ENCODE measurements around the gene KCNH2. TPM values are rescaled to one million over a fixed set of nuclear protein-coding genes. Genes with fewer than 3 reads are reported as not detected.

Gene KCNH2
- total RNA-seq, 1 experiment from 2014 or later, result 0.22 TPM

GRCh38 chr7:150939466-150939865 is 38.7 kb downstream of the KCNH2 start:
- Histone ChIP-seq H3K9me3 (ENCODE audit: low read length) (no peaks in the 10 kb centered on the region), H3K79me2 (ENCODE audit: low read length) (no peaks in the 10 kb centered on the region), H3K9me2 (replicated peaks; ENCODE audit: insufficient read depth, low read length) (no peaks in the 10 kb centered on the region), H3K9ac (ENCODE audit: low read length) (no peak overlapping the region), H3K27ac (ENCODE audit: low read length) (no peak overlapping the region), H2AFZ (ENCODE audit: low read length) (no peak overlapping the region), H4K20me1 (ENCODE audit: insufficient read depth, low read depth, low read length) (no peaks in the 10 kb centered on the region), H3K36me3 (ENCODE audit: insufficient read depth, low read length) (no peaks in the 10 kb centered on the region), H3K4me2 (ENCODE audit: low read depth, low read length, poor library complexity, severe bottlenecking) (no peak overlapping the region), H3K27me3 (ENCODE audit: low read length) (no peaks in the 10 kb centered on the region), H3K4me1 (ENCODE audit: low read length) (no peaks in the 10 kb centered on the region), H3K4me3 (ENCODE audit: low read length) (no peak overlapping the region)
- DNase-seq, result no peak

DNA sequence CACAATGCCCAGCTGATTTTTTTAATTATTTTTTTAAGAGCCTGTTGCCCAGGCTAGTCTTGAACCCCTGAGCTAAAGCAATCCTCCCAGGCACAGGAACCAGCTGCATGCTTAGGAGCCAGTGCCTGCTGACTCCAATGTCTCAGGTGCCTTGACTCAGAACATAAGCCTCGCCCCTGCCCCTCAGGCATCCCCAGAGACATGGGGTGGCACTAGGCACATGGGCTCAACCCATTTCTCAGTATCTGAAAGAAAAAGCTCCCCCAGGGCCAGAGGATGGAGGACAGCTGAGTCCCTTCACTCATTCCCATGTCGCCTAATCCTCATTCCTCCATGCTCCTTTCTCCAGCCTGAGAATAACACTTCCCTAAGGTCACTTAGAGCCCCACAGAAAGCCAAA is 39.1 kb downstream of the KCNH2 start:
- H3K9me3 ChIP-seq (ENCODE audit: low read length), result no peaks in the 10 kb centered on the region
- no peak overlapping the region for H3K4me3 ChIP-seq (ENCODE audit: low read length)
- no peak overlapping the region for H3K9ac ChIP-seq (ENCODE audit: low read length)
- H3K36me3 ChIP-seq (ENCODE audit: insufficient read depth, low read length), result no peaks in the 10 kb centered on the region
- no peaks in the 10 kb centered on the region for H4K20me1 ChIP-seq (ENCODE audit: insufficient read depth, low read depth, low read length)
- H3K4me2 ChIP-seq (ENCODE audit: low read depth, low read length, poor library complexity, severe bottlenecking), result no peak overlapping the region
- no peaks in the 10 kb centered on the region for H3K79me2 ChIP-seq (ENCODE audit: low read length)
- no peaks in the 10 kb centered on the region for H3K4me1 ChIP-seq (ENCODE audit: low read length)
- H3K27me3 ChIP-seq (ENCODE audit: low read length), result no peaks in the 10 kb centered on the region
- no peak overlapping the region for H3K27ac ChIP-seq (ENCODE audit: low read length)
- DNase-seq, result no peak
- no peak overlapping the region for H2AFZ ChIP-seq (ENCODE audit: low read length)
- H3K9me2 ChIP-seq (replicated peaks; ENCODE audit: insufficient read depth, low read length), result no peaks in the 10 kb centered on the region

DNA sequence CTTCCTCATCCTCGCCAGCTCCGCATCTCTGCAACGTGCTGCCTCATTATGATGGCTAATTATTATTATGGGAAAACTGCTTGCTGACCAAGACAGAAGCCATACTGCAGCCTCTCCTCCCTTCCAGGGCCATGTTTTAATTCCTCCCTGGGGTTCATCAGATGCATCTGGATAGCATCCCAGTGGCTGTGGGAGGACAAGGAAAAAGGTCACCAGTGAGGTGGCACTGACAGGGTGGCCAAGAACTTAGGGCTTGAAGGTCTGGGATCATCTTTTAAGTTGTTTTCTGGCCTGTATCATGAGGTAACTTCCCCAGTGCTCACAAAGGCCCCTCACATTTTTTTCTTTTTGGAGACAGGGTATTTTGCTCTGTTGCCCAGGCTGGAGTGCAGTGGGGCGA is 39.6 kb downstream of the KCNH2 start:
- no peaks in the 10 kb centered on the region for H3K36me3 ChIP-seq (ENCODE audit: insufficient read depth, low read length)
- no peak overlapping the region for H3K4me2 ChIP-seq (ENCODE audit: low read depth, low read length, poor library complexity, severe bottlenecking)
- no peaks in the 10 kb centered on the region for H3K79me2 ChIP-seq (ENCODE audit: low read length)
- H4K20me1 ChIP-seq (ENCODE audit: insufficient read depth, low read depth, low read length), result no peaks in the 10 kb centered on the region
- no peak for DNase-seq
- H3K4me3 ChIP-seq (ENCODE audit: low read length), result no peak overlapping the region
- H3K4me1 ChIP-seq (ENCODE audit: low read length), result no peaks in the 10 kb centered on the region
- H3K9me2 ChIP-seq (replicated peaks; ENCODE audit: insufficient read depth, low read length), result no peaks in the 10 kb centered on the region
- no peaks in the 10 kb centered on the region for H3K9me3 ChIP-seq (ENCODE audit: low read length)
- no peak overlapping the region for H2AFZ ChIP-seq (ENCODE audit: low read length)
- H3K9ac ChIP-seq (ENCODE audit: low read length), result no peak overlapping the region
- H3K27me3 ChIP-seq (ENCODE audit: low read length), result no peaks in the 10 kb centered on the region
- H3K27ac ChIP-seq (ENCODE audit: low read length), result no peak overlapping the region

GRCh38 chr7:150937848-150938561 is 40.1 kb downstream of the KCNH2 start:
- Histone ChIP-seq H3K9ac (ENCODE audit: low read length) (no peak overlapping the region), H4K20me1 (ENCODE audit: insufficient read depth, low read depth, low read length) (no peaks in the 10 kb centered on the region), H3K4me2 (ENCODE audit: low read depth, low read length, poor library complexity, severe bottlenecking) (no peak overlapping the region), H3K27me3 (ENCODE audit: low read length) (no peaks in the 10 kb centered on the region), H3K27ac (ENCODE audit: low read length) (no peak overlapping the region), H3K4me3 (ENCODE audit: low read length) (no peak overlapping the region), H2AFZ (ENCODE audit: low read length) (no peak overlapping the region), H3K79me2 (ENCODE audit: low read length) (no peaks in the 10 kb centered on the region), H3K4me1 (ENCODE audit: low read length) (no peaks in the 10 kb centered on the region), H3K36me3 (ENCODE audit: insufficient read depth, low read length) (no peaks in the 10 kb centered on the region), H3K9me3 (ENCODE audit: low read length) (no peaks in the 10 kb centered on the region), H3K9me2 (replicated peaks; ENCODE audit: insufficient read depth, low read length) (no peaks in the 10 kb centered on the region)
- DNase-seq, result no peak

DNA sequence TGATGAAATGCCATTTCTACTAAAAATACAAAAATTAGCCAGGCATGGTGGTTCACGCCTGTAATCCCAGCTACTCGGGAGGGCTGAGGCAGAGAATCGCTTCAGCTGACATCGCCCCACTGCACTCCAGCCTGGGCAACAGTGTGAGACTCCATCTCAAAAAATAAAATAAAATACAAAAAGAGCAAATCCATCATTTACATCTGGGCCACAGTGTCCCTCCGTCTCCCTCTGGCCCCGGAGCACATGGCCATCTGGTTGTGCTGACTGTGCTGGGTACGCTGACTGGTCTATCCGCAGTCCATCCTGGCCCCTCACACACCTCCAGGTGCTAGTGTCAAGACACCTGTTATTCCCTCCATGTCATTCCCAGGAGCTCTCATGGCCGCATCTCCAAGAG is 42.1 kb downstream of the KCNH2 start:
- no peak overlapping the region for H3K4me3 ChIP-seq (ENCODE audit: low read length)
- H3K9me3 ChIP-seq (ENCODE audit: low read length), result no peaks in the 10 kb centered on the region
- no peak overlapping the region for H3K9ac ChIP-seq (ENCODE audit: low read length)
- no peaks in the 10 kb centered on the region for H4K20me1 ChIP-seq (ENCODE audit: insufficient read depth, low read depth, low read length)
- H3K36me3 ChIP-seq (ENCODE audit: insufficient read depth, low read length), result no peaks in the 10 kb centered on the region
- H3K4me1 ChIP-seq (ENCODE audit: low read length), result no peaks in the 10 kb centered on the region
- H3K9me2 ChIP-seq (replicated peaks; ENCODE audit: insufficient read depth, low read length), result no peaks in the 10 kb centered on the region
- H3K27me3 ChIP-seq (ENCODE audit: low read length), result no peaks in the 10 kb centered on the region
- no peak for DNase-seq
- no peak overlapping the region for H2AFZ ChIP-seq (ENCODE audit: low read length)
- H3K27ac ChIP-seq (ENCODE audit: low read length), result no peak overlapping the region
- H3K79me2 ChIP-seq (ENCODE audit: low read length), result no peaks in the 10 kb centered on the region
- H3K4me2 ChIP-seq (ENCODE audit: low read depth, low read length, poor library complexity, severe bottlenecking), result no peak overlapping the region

DNA sequence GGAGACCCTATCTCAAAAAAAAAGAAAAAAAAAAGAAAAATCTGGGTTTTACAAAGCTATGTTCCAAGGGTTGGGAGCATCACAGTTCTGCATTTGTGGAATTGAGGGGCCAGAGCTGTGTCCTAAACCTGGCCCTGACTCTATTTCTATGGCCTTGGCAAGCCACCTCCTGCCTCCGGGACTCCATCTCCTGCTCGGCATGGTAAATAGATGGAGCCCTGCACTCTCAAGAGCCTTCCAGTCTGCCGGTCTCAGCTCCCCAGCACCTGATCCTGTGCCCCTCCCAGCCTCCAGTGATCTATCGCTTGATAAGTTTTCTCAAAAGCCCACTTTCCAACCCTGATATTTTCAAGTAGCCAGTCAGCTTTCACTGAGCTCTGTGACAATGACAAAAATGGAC is 43.0 kb downstream of the KCNH2 start:
- H3K4me2 ChIP-seq (ENCODE audit: low read depth, low read length, poor library complexity, severe bottlenecking), result no peak overlapping the region
- H3K79me2 ChIP-seq (ENCODE audit: low read length), result no peaks in the 10 kb centered on the region
- H3K4me3 ChIP-seq (ENCODE audit: low read length), result no peak overlapping the region
- no peak overlapping the region for H3K27ac ChIP-seq (ENCODE audit: low read length)
- no peak overlapping the region for H3K9ac ChIP-seq (ENCODE audit: low read length)
- no peak for DNase-seq
- H2AFZ ChIP-seq (ENCODE audit: low read length), result no peak overlapping the region
- no peaks in the 10 kb centered on the region for H3K4me1 ChIP-seq (ENCODE audit: low read length)
- no peaks in the 10 kb centered on the region for H3K36me3 ChIP-seq (ENCODE audit: insufficient read depth, low read length)
- no peaks in the 10 kb centered on the region for H3K27me3 ChIP-seq (ENCODE audit: low read length)
- H3K9me3 ChIP-seq (ENCODE audit: low read length), result no peaks in the 10 kb centered on the region
- no peaks in the 10 kb centered on the region for H4K20me1 ChIP-seq (ENCODE audit: insufficient read depth, low read depth, low read length)
- H3K9me2 ChIP-seq (replicated peaks; ENCODE audit: insufficient read depth, low read length), result no peaks in the 10 kb centered on the region

DNA sequence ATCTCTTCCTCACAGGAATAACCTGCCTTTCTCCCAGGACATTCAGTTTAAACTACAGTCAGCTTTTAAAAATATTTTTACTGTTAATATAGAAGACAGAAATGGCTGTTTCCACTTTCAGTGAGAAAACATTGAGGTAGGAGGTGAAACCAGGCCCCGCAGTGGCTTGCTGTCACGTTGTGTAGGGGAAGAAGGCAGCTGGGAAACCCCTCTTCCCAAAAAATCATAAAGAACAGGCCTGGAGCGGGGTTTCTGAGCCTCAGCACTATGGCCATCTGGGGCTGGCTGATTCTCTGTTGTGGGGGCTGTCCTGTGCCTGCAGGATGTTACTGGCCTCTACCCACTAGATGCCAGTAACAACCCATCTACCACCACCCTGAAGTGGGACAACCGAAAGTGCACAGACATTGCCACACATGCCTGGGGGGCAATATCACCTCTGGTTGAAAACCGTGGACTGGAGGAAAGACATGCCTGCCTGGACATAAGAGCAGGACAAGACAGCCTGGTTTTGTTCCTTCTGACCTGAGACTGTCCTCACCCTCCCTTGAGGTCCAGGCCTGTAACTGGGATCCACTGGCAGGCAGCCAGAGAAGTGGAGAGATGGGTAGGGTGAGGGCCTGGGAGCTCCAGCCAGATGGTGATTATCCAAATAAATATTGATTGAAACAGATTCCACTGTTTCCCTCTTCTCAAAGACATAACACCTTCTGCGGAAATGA is 43.9 kb downstream of the KCNH2 start:
- no peak overlapping the region for H3K9ac ChIP-seq (ENCODE audit: low read length)
- no peak overlapping the region for H3K4me3 ChIP-seq (ENCODE audit: low read length)
- H3K79me2 ChIP-seq (ENCODE audit: low read length), result no peaks in the 10 kb centered on the region
- H4K20me1 ChIP-seq (ENCODE audit: insufficient read depth, low read depth, low read length), result no peaks in the 10 kb centered on the region
- no peaks in the 10 kb centered on the region for H3K9me2 ChIP-seq (replicated peaks; ENCODE audit: insufficient read depth, low read length)
- no peak for DNase-seq
- H2AFZ ChIP-seq (ENCODE audit: low read length), result no peak overlapping the region
- H3K4me2 ChIP-seq (ENCODE audit: low read depth, low read length, poor library complexity, severe bottlenecking), result no peak overlapping the region
- H3K36me3 ChIP-seq (ENCODE audit: insufficient read depth, low read length), result no peaks in the 10 kb centered on the region
- H3K4me1 ChIP-seq (ENCODE audit: low read length), result no peaks in the 10 kb centered on the region
- H3K9me3 ChIP-seq (ENCODE audit: low read length), result no peaks in the 10 kb centered on the region
- H3K27ac ChIP-seq (ENCODE audit: low read length), result no peak overlapping the region
- H3K27me3 ChIP-seq (ENCODE audit: low read length), result no peaks in the 10 kb centered on the region

DNA sequence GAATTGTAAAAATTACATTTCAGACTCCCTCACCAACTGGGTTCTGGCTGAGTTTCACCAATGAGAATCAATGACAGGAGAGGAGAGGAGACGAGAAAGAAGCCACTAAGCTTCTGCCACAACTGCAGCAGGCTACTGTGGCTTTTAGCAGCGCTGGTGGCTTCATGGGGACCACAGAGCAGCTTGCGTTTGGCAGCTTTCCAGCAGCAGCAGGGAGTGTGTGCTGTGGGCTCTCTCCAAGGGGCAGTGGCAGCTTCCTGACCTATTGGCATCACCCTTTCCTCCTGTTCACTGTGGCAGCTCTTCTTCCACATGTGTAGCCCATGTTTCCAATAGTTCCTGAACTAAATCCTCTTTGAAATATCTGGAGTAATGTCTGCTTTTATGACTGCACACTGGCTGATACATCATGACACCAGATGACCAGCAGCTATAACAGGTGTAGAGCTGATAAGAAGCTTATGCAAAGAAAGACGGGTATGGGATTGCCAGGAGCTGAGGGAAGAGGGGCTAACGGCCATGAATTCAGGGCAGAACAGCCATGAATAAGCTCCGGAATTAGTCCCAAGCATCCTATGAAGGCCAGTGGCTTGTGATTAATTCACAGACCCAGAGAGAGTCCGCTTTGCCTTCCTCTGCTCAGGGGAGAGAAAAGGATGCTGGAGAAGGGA is 46.8 kb downstream of the KCNH2 start:
- Histone ChIP-seq H2AFZ (ENCODE audit: low read length) (no peak overlapping the region), H3K79me2 (ENCODE audit: low read length) (no peaks in the 10 kb centered on the region), H3K4me1 (ENCODE audit: low read length) (no peaks in the 10 kb centered on the region), H3K27me3 (ENCODE audit: low read length) (no peaks in the 10 kb centered on the region), H3K9me2 (replicated peaks; ENCODE audit: insufficient read depth, low read length) (no peaks in the 10 kb centered on the region), H4K20me1 (ENCODE audit: insufficient read depth, low read depth, low read length) (no peaks in the 10 kb centered on the region), H3K27ac (ENCODE audit: low read length) (no peak overlapping the region), H3K4me3 (ENCODE audit: low read length) (no peak overlapping the region), H3K9me3 (ENCODE audit: low read length) (no peaks in the 10 kb centered on the region), H3K36me3 (ENCODE audit: insufficient read depth, low read length) (no peaks in the 10 kb centered on the region), H3K4me2 (ENCODE audit: low read depth, low read length, poor library complexity, severe bottlenecking) (no peak overlapping the region), H3K9ac (ENCODE audit: low read length) (no peak overlapping the region)
- no peak for DNase-seq
